ENCODE data around the gene ADCY3. TPM values are rescaled to one million over a fixed set of nuclear protein-coding genes. Genes with fewer than 3 reads are reported as not detected.

The ADCY3 gene
- polyA plus RNA-seq, 3 donors = 2.5 to 9.3 (median 3.5) TPM

GRCh38 chr2:24893934-24894333 lies 26.1 kb downstream of the ADCY3 start:
- Mint-ChIP-seq H3K4me3 (no peak overlapping the region), H3K9me3 (peaks cover 29 to 49% (median 41%) of the 10 kb centered on the region in 7 donors), H3K4me1 (peaks cover 13% of the 10 kb centered on the region), H3K27me3 (ENCODE audit: low read depth in 3 of 3) (peaks cover 0 to 1% (median 0%) of the 10 kb centered on the region in 3 donors), H3K27ac (no peak overlapping the region), H3K36me3 (peaks cover 9 to 24% of the 10 kb centered on the region in 2 donors)
- intact Hi-C loops (cut with micrococcal nuclease) = no loop called here
- no peaks in the 10 kb centered on the region for H3K27me3 ChIP-seq (ENCODE audit: control insufficient read depth in 2 of 2, insufficient read depth in 2 of 2, low read length in 2 of 2)
- H3K27ac ChIP-seq (ENCODE audit: low read depth in 1 of 2, low read length in 2 of 2) = no peak overlapping the region
- no peak overlapping the region for H3K4me2 ChIP-seq (replicated peaks; ENCODE audit: extremely low read depth, low read length, poor library complexity, severe bottlenecking)
- TF ChIP-seq, protein P1, sequence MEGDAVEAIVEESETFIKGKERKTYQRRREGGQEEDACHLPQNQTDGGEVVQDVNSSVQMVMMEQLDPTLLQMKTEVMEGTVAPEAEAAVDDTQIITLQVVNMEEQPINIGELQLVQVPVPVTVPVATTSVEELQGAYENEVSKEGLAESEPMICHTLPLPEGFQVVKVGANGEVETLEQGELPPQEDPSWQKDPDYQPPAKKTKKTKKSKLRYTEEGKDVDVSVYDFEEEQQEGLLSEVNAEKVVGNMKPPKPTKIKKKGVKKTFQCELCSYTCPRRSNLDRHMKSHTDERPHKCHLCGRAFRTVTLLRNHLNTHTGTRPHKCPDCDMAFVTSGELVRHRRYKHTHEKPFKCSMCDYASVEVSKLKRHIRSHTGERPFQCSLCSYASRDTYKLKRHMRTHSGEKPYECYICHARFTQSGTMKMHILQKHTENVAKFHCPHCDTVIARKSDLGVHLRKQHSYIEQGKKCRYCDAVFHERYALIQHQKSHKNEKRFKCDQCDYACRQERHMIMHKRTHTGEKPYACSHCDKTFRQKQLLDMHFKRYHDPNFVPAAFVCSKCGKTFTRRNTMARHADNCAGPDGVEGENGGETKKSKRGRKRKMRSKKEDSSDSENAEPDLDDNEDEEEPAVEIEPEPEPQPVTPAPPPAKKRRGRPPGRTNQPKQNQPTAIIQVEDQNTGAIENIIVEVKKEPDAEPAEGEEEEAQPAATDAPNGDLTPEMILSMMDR (IDR thresholded peaks at IDR 0.05) = no peak
- H2AFZ ChIP-seq (ENCODE audit: insufficient read depth, low read depth, low read length, poor library complexity, severe bottlenecking) = no peak overlapping the region
- H3K4me3 ChIP-seq (replicated peaks in 1 of 3; ENCODE audit: low read depth in 2 of 3, low read length in 3 of 3) = no peak overlapping the region
- H3K36me3 ChIP-seq (replicated peaks in 1 of 2; ENCODE audit: control insufficient read depth in 1 of 2, insufficient read depth in 2 of 2, low read length in 2 of 2) = no peaks in the 10 kb centered on the region
- 86% methylated on average over 2 of the region's 3 CpGs for WGBS (ENCODE audit: insufficient coverage)
- H3K79me2 ChIP-seq (ENCODE audit: insufficient read depth, low read length) = no peaks in the 10 kb centered on the region
- DNase-seq = no peak
- H3K9me3 ChIP-seq (replicated peaks in 1 of 2; ENCODE audit: control insufficient read depth in 1 of 2, insufficient read depth in 1 of 2, low read length in 2 of 2) = peaks cover 22 to 30% of the 10 kb centered on the region in 2 donors
- H4K20me1 ChIP-seq (ENCODE audit: insufficient read depth, low read length) = no peaks in the 10 kb centered on the region
- no peak overlapping the region for H3K9ac ChIP-seq (ENCODE audit: insufficient read depth, low read length, poor library complexity, severe bottlenecking)
- H3K4me1 ChIP-seq (ENCODE audit: control insufficient read depth in 1 of 2, insufficient read depth in 2 of 2, low read length in 2 of 2) = no peaks in the 10 kb centered on the region

DNA sequence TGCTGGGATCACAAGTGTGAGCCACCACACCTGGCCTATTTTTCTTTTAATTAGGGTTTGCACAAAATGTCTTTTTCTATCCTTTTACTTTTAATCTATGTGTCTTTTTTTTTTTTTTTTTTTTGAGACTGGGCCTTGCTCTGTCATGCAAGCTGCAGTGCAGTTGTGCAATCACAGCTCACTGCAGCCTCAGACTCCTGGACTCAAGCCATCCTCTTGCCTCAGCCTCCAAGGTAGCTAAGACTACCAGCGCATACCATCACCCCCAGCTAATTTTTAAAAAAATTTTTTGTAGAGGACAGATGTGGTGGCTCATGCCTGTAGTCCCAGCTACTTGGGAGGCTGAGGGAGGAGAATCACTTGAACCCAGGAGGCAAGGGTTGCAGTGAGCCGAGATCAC lies 27.1 kb downstream of the ADCY3 start:
- intact Hi-C loops (cut with micrococcal nuclease) = no loop called here
- 100% methylated on average over 1 of the region's 2 CpGs for WGBS (ENCODE audit: insufficient coverage)
- Histone ChIP-seq H2AFZ (ENCODE audit: insufficient read depth, low read depth, low read length, poor library complexity, severe bottlenecking) (no peak overlapping the region), H3K4me2 (replicated peaks; ENCODE audit: extremely low read depth, low read length, poor library complexity, severe bottlenecking) (no peak overlapping the region), H3K4me3 (replicated peaks in 1 of 3; ENCODE audit: low read depth in 2 of 3, low read length in 3 of 3) (no peak overlapping the region), H3K36me3 (replicated peaks in 1 of 2; ENCODE audit: control insufficient read depth in 1 of 2, insufficient read depth in 2 of 2, low read length in 2 of 2) (no peaks in the 10 kb centered on the region), H3K27me3 (ENCODE audit: control insufficient read depth in 2 of 2, insufficient read depth in 2 of 2, low read length in 2 of 2) (no peaks in the 10 kb centered on the region), H4K20me1 (ENCODE audit: insufficient read depth, low read length) (no peaks in the 10 kb centered on the region), H3K79me2 (ENCODE audit: insufficient read depth, low read length) (no peaks in the 10 kb centered on the region), H3K9me3 (replicated peaks in 1 of 2; ENCODE audit: control insufficient read depth in 1 of 2, insufficient read depth in 1 of 2, low read length in 2 of 2) (peaks cover 22 to 30% of the 10 kb centered on the region in 2 donors), H3K4me1 (ENCODE audit: control insufficient read depth in 1 of 2, insufficient read depth in 2 of 2, low read length in 2 of 2) (no peaks in the 10 kb centered on the region), H3K27ac (ENCODE audit: low read depth in 1 of 2, low read length in 2 of 2) (no peak overlapping the region), H3K9ac (ENCODE audit: insufficient read depth, low read length, poor library complexity, severe bottlenecking) (no peak overlapping the region)
- TF ChIP-seq, protein P1 (IDR thresholded peaks at IDR 0.05) = no peak
- DNase-seq = no peak
- Mint-ChIP-seq H3K4me3 (no peak overlapping the region), H3K9me3 (peaks cover 32 to 49% (median 40%) of the 10 kb centered on the region in 7 donors), H3K36me3 (peaks cover 14 to 21% of the 10 kb centered on the region in 2 donors), H3K27me3 (ENCODE audit: low read depth in 3 of 3) (peaks cover 0 to 1% (median 0%) of the 10 kb centered on the region in 3 donors), H3K4me1 (peaks cover 10% of the 10 kb centered on the region), H3K27ac (peak overlapping the region in 1 of 7 donors; percentile 18)
